Neural progenitor cell (in vitro differentiated cells): ENCODE measurements around the gene SERGEF.

Experiments
- CTCF ChIP-seq: fragments of 200-600 bp; sonication (generic); IDR thresholded peaks from 2 replicates; pipeline ENCODE4 v1.5.1; 2017; ENCODE audit warnings: antibody characterized with exemption, mild to moderate bottlenecking
- EZH2 ChIP-seq: fragments of 200-600 bp; sonication (generic); IDR thresholded peaks from 2 replicates; pipeline ENCODE4 v1.6.1; 2017; ENCODE audit warnings: antibody characterized with exemption, mild to moderate bottlenecking, moderate library complexity
- EZH2phosphoT487 ChIP-seq: fragments of 200-600 bp; sonication (generic); IDR thresholded peaks from 2 replicates; pipeline ENCODE4 v1.6.1; 2017; ENCODE audit warnings: antibody characterized with exemption

- TF ChIP-seq CTCF (no peak), EZH2 (no peak), EZH2phosphoT487 (no peak)
Measured at GRCh38 chr11:17816232-17816931, 196.5 kb downstream of the SERGEF start.
